Breast epithelium (tissue), 4 donors: ENCODE results near the gene AATK. TPM values are rescaled to one million over a fixed set of nuclear protein-coding genes. Genes with fewer than 3 reads are reported as not detected.
A peak's percentile ranks its signal among the peaks of the same experiment; 100 is the strongest.

Experiments
- DNase-seq, 2 donors: peaks; one replicate each; pipeline ENCODE4 v3.0.0-alpha.2; 2019; ENCODE audit warnings: low spot score in 2 of 2
- H3K27ac ChIP-seq, 2 donors: fragments of 200-600 bp; sonication (generic) in 1 of 2; one replicate each; pipeline ENCODE4 v1.5.1; 2016 to 2019; ENCODE audit warnings: mild to moderate bottlenecking in 1 of 2
- H3K27me3 ChIP-seq, 2 donors: fragments of 200-600 bp; sonication (generic) in 1 of 2; one replicate each; pipeline versions ENCODE4 v1.5.1 to v1.6.0; 2017 to 2019; ENCODE audit warnings: control low read depth in 1 of 2, mild to moderate bottlenecking in 1 of 2
- H3K36me3 ChIP-seq: fragments of 200-600 bp; one replicate; pipeline ENCODE4 v1.5.1; 2019
- H3K4me1 ChIP-seq, 2 donors: fragments of 200-600 bp; sonication (generic); one replicate each; pipeline ENCODE4 v1.5.1; 2016 to 2019; ENCODE audit warnings: control low read depth in 1 of 2
- H3K4me3 ChIP-seq, 3 donors: fragments of 200-600 bp; sonication (generic); 1 replicate in 2 of 3; 2 replicates in 1 of 3; pipeline ENCODE4 v1.5.1; 2016 to 2019; ENCODE audit warnings: mild to moderate bottlenecking in 3 of 3, moderate library complexity in 2 of 3
- H3K9me3 ChIP-seq, 2 donors: fragments of 200-600 bp; sonication (generic) in 1 of 2; one replicate each; pipeline ENCODE4 v1.5.1; 2016 to 2019; ENCODE audit warnings: control low read depth in 1 of 2
- POLR2A ChIP-seq: fragments of 450-650 bp; IDR thresholded peaks from one replicate; pipeline ENCODE4 v1.6.1; 2016; ENCODE audit warnings: antibody characterized with exemption, mild to moderate bottlenecking, moderate library complexity
- POLR2AphosphoS5 ChIP-seq, 3 donors: sonication (generic); formaldehyde crosslinking; IDR thresholded peaks; one replicate each; pipeline ENCODE4 v1.6.1; 2017; ENCODE audit warnings: antibody characterized with exemption in 3 of 3
- intact Hi-C: fragments of 100-400 bp; cut with DNase I; formaldehyde crosslinking; loops from one replicate; pipeline ENCODE4 v1.15.1; 2023; ENCODE audit warnings: low total_unique reads
- total RNA-seq, 3 donors: library from RNA; depleted of rRNA; stranded (reverse); fragments of >200 nt; gene quantifications; one replicate each; pipeline ENCODE4 v1.1.0, GENCODE V29; 2016
- TF ChIP-seq, protein P1 (sequence below), 3 donors: fragments of 450-650 bp; IDR thresholded peaks; one replicate each; pipeline ENCODE4 v1.5.1; 2016 to 2017; ENCODE audit warnings: antibody characterized with exemption in 3 of 3, mild to moderate bottlenecking in 3 of 3, moderate library complexity in 3 of 3

Gene AATK
- total RNA-seq, 3 donors from 2014 or later = under 0.01 to 0.98 (median 0.73) TPM

DNA sequence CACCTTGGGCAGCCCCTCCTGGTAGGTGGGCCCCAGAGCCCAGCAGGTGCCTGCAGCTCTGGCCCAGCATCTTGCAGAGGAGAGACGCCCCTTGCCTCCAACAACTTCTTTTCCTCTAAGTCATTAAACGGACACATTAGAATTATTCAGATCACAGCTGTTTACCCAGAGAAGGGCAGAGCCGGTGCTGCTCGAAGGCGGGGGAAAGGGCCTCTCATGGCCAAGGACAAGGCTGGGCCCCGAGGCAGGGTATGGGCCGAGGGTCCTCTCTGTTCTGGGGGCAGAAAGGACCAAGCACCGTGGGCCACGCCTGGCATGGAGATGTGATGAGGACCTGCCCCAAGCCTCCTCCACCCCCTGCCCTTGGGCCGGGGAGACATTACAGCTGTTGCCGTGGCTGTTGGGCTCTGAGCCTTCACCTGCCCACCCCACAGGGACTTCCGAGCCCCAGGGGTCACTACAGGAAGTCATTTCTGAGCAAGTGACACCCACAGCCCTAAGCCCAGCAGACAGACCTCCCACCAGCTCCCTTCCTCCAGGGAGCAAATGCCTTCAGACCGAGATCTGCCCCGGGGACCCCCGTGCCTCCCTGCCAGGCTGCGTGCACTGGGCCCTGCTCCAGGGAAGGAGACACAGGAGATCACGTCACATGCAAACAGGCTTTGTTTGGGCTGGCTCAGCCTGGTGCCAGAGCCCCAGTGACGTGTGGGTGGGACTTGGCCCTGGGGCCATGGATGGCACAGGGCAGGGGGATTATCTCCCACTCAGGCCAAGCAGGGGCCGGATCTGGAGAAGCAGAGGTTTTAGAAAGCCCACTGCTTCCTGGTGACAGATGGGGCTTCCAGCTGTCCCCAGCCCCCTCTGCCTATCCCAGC lies 1.4 kb downstream of the AATK start:
- intact Hi-C loops = no loop called here
- peak overlapping the region in 2 of 3 donors; percentile 42 to 66 for H3K4me3 ChIP-seq
- H3K36me3 ChIP-seq = no peaks in the 10 kb centered on the region
- H3K4me1 ChIP-seq = no peaks in the 10 kb centered on the region
- no peaks in the 10 kb centered on the region for H3K9me3 ChIP-seq
- TF ChIP-seq, protein P1, sequence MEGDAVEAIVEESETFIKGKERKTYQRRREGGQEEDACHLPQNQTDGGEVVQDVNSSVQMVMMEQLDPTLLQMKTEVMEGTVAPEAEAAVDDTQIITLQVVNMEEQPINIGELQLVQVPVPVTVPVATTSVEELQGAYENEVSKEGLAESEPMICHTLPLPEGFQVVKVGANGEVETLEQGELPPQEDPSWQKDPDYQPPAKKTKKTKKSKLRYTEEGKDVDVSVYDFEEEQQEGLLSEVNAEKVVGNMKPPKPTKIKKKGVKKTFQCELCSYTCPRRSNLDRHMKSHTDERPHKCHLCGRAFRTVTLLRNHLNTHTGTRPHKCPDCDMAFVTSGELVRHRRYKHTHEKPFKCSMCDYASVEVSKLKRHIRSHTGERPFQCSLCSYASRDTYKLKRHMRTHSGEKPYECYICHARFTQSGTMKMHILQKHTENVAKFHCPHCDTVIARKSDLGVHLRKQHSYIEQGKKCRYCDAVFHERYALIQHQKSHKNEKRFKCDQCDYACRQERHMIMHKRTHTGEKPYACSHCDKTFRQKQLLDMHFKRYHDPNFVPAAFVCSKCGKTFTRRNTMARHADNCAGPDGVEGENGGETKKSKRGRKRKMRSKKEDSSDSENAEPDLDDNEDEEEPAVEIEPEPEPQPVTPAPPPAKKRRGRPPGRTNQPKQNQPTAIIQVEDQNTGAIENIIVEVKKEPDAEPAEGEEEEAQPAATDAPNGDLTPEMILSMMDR (IDR thresholded peaks at IDR 0.05) = no peak
- TF ChIP-seq POLR2A = no peak
- TF ChIP-seq POLR2AphosphoS5 (IDR thresholded peaks at IDR 0.05) = no peak
- peak overlapping the region in 1 of 2 donors; percentile 4 for H3K27ac ChIP-seq
- H3K27me3 ChIP-seq = peaks cover 0 to 10% of the 10 kb centered on the region in 2 donors
- DNase-seq = no peak

DNA sequence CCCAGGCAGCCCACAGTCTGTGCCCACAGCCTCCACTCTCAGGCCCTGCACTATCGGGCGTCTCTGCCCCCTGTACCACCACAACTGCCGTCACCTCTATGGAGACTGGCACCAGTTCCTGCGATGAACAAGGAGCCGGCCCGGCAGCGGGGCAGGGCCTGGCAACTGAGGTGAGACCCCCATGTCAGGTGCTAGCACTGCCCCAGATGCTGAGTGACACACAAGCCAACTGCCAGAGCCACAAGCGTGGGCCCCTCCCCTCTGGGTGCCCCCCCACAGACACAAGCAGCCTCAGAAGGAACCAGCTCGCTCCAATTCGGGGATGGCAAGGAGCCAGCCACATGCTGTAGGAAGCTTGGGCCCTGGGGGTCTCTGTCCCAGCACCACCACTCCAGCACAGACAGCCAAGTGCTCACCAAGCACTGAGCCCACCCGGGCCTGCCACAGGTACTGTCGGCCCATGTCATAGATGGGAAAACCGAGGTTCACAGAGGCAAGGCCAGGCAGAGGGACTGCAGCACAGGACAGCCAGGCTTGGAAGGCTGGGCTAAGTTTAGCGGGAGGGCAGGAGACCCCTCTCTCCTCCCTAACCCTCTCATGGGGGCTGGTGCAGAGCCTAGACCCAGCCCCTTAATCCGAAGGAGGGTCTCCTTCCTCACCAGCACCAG lies 2.2 kb downstream of the AATK start:
- H3K4me3 ChIP-seq = no peak overlapping the region
- TF ChIP-seq POLR2A = no peak
- no peak for TF ChIP-seq POLR2AphosphoS5 (IDR thresholded peaks at IDR 0.05)
- TF ChIP-seq, protein P1 (IDR thresholded peaks at IDR 0.05) = no peak
- H3K27me3 ChIP-seq = peaks cover 0 to 10% of the 10 kb centered on the region in 2 donors
- no peak for DNase-seq
- no peaks in the 10 kb centered on the region for H3K4me1 ChIP-seq
- H3K9me3 ChIP-seq = no peaks in the 10 kb centered on the region
- no peak overlapping the region for H3K27ac ChIP-seq
- intact Hi-C loops = no loop called here
- no peaks in the 10 kb centered on the region for H3K36me3 ChIP-seq

DNA sequence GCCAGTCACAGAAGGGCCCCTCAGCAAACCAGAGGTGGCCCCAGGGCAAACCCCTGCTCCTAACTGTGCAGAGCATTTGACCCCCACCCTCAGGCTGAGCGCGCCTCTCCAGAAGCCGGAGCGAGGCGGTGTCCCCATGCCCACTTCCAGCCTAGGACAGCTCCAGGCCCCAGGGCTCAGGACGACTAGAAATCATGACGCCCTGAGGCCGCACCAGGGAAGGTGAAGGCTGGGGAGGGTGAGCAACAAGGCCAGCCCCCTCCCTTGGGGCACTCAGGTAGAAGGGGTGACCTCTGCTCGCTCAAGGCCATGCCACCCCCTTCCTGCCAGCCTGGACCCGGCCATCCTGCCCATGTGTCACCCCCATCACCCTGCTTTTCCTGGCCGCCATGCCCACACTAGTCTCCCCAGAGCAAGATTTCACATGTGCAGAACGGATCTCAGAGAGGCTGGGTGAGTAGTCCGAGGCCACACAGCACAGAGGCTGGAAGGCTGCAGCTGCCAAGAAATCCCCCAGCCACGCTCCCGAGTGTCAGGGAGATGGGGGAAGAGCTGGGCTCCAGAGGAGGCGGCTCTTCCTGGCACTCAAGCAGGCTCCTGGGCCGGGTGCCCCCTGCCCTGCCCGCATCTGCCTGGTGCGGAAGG lies 2.8 kb downstream of the AATK start:
- H3K4me1 ChIP-seq = no peaks in the 10 kb centered on the region
- DNase-seq = no peak
- H3K27ac ChIP-seq = no peak overlapping the region
- no peak overlapping the region for H3K4me3 ChIP-seq
- H3K36me3 ChIP-seq = no peaks in the 10 kb centered on the region
- no peaks in the 10 kb centered on the region for H3K9me3 ChIP-seq
- intact Hi-C loops = no loop called here
- H3K27me3 ChIP-seq = peaks cover 0 to 10% of the 10 kb centered on the region in 2 donors
- TF ChIP-seq POLR2A = no peak
- TF ChIP-seq, protein P1 (IDR thresholded peaks at IDR 0.05) = no peak
- TF ChIP-seq POLR2AphosphoS5 (IDR thresholded peaks at IDR 0.05) = no peak

DNA sequence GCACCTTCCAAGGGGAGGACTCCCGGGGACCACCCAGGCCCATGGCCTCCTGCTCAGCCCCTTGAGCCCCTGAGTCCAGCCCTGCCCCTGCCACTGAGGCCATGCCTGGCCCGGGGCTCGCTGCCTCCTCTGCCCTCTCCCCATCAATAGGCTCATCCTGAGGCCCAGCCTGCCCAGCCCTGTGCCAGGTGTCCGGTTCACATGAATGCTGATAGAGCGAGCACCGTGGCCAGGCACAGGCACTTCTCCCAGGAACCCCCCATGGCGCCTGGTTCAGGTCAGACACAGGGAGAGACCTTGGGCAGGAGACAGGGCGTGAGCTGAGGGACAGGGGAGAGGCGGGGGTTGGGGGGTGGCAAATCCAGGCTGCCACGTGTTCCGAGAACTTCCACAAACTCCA lies 3.5 kb downstream of the AATK start:
- no peak for DNase-seq
- no peaks in the 10 kb centered on the region for H3K36me3 ChIP-seq
- intact Hi-C loops = no loop called here
- TF ChIP-seq POLR2AphosphoS5 (IDR thresholded peaks at IDR 0.05) (no peak), POLR2A (no peak)
- TF ChIP-seq, protein P1 (IDR thresholded peaks at IDR 0.05) = no peak
- H3K27ac ChIP-seq = no peak overlapping the region
- no peaks in the 10 kb centered on the region for H3K4me1 ChIP-seq
- H3K4me3 ChIP-seq = no peak overlapping the region
- no peaks in the 10 kb centered on the region for H3K9me3 ChIP-seq
- H3K27me3 ChIP-seq = peaks cover 0 to 10% of the 10 kb centered on the region in 2 donors
